Spleen (tissue), 7 donors: Measurements from ENCODE around the gene LDB2.

Experiments
- POLR2AphosphoS5 ChIP-seq, 3 donors: sonication (generic); formaldehyde crosslinking; IDR thresholded peaks; one replicate each; pipeline ENCODE4 v1.5.1; 2017; ENCODE audit warnings: antibody characterized with exemption in 3 of 3
- TF ChIP-seq, protein P1 (sequence below), 11 experiments: fragments of 200-600 bp in 7 of 11; fragments of 450-650 bp in 4 of 11; sonication (generic) in 4 of 11; IDR thresholded peaks in 8 of 11; conservative IDR thresholded peaks in 3 of 11; 1 replicate in 7 of 11; 2 replicates in 4 of 11; pipeline versions ENCODE4 v1.4.0 to v1.8.0; 2016 to 2021; ENCODE audit warnings: antibody characterized with exemption in 11 of 11, inconsistent platforms in 4 of 11, mild to moderate bottlenecking in 1 of 11
- donor health status: DM: no; HTN: no; CAD: no; lungs with moderate emphysema.
- donor health status: DM: no; HTN: no; CAD: no.
- donor health status: DM: no; HTN: no; CAD: no.

DNA sequence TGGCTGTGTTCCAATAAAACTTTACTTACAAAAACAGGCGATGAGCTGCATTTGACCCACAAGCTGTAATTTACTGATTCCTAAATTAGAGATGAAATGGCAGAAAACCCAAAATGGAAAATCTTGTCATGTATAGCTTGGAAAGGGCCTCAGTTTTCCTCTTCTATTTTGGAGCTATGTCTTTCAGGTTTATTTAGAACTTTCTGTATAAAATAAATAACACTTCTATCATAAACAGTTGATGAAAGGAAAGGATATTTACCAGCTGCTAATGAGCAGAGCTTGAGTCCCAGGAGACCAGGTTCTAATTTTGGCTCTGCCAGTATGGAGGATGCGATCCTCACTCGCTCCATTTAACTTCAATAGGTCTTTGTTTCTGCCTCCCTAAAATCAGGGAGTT lies 213.5 kb downstream of the LDB2 start:
- TF ChIP-seq, protein P1, sequence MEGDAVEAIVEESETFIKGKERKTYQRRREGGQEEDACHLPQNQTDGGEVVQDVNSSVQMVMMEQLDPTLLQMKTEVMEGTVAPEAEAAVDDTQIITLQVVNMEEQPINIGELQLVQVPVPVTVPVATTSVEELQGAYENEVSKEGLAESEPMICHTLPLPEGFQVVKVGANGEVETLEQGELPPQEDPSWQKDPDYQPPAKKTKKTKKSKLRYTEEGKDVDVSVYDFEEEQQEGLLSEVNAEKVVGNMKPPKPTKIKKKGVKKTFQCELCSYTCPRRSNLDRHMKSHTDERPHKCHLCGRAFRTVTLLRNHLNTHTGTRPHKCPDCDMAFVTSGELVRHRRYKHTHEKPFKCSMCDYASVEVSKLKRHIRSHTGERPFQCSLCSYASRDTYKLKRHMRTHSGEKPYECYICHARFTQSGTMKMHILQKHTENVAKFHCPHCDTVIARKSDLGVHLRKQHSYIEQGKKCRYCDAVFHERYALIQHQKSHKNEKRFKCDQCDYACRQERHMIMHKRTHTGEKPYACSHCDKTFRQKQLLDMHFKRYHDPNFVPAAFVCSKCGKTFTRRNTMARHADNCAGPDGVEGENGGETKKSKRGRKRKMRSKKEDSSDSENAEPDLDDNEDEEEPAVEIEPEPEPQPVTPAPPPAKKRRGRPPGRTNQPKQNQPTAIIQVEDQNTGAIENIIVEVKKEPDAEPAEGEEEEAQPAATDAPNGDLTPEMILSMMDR (IDR thresholded peaks at IDR 0.05 in 8 of 11, conservative IDR thresholded peaks at IDR 0.05 in 3 of 11) = no peak
- TF ChIP-seq POLR2AphosphoS5 (IDR thresholded peaks at IDR 0.05) = no peak
